HG03064 (cell line): ENCODE results near the gene ANKRD44.

Source experiments
- ATAC-seq: cut with Tn5 transposase; IDR thresholded peaks from one replicate; pipeline ENCODE4 v1.9.1; 2021; ENCODE audit warnings: low read depth; ENCODE audit not compliant: unreplicated experiment

ANKRD44 gene

GRCh38 chr2:197007716-197008628 lies 302.6 kb downstream of the ANKRD44 start:
- no peak for ATAC-seq

- no peak for ATAC-seq
These were observed 308.7 kb downstream of the ANKRD44 start for GRCh38 chr2:197001921-197002320.

- ATAC-seq, result no peak
These were observed 314.7 kb downstream of the ANKRD44 start for GRCh38 chr2:196995757-196996314.

- ATAC-seq, result no peak
These were observed 315.8 kb downstream of the ANKRD44 start for GRCh38 chr2:196994764-196995163.

GRCh38 chr2:196993617-196994016 lies 317.0 kb downstream of the ANKRD44 start:
- ATAC-seq, result no peak

GRCh38 chr2:196992466-196992865 lies 318.1 kb downstream of the ANKRD44 start:
- no peak for ATAC-seq

- no peak for ATAC-seq
These were observed 319.7 kb downstream of the ANKRD44 start for GRCh38 chr2:196990788-196991461.

- no peak for ATAC-seq
These were observed 320.5 kb downstream of the ANKRD44 start for GRCh38 chr2:196990092-196990491.

- ATAC-seq, result no peak
These were observed 321.1 kb downstream of the ANKRD44 start for GRCh38 chr2:196989496-196989895.

- ATAC-seq, result no peak
These were observed 321.9 kb downstream of the ANKRD44 start for GRCh38 chr2:196988639-196989038.

- no peak for ATAC-seq
These were observed 322.8 kb downstream of the ANKRD44 start for GRCh38 chr2:196987649-196988364.

GRCh38 chr2:196987298-196987648 lies 323.3 kb downstream of the ANKRD44 start:
- ATAC-seq, result no peak

GRCh38 chr2:196985511-196986183 lies 324.9 kb downstream of the ANKRD44 start:
- ATAC-seq, result no peak

GRCh38 chr2:196984903-196985302 lies 325.7 kb downstream of the ANKRD44 start:
- ATAC-seq, result no peak

- no peak for ATAC-seq
These were observed 326.6 kb downstream of the ANKRD44 start for GRCh38 chr2:196983934-196984333.

- ATAC-seq, result no peak
These were observed 330.1 kb downstream of the ANKRD44 start for GRCh38 chr2:196980473-196980872.

- no peak for ATAC-seq
These were observed 330.6 kb downstream of the ANKRD44 start for GRCh38 chr2:196980001-196980400.

GRCh38 chr2:196977507-196977906 lies 333.1 kb downstream of the ANKRD44 start:
- ATAC-seq, result no peak

GRCh38 chr2:196974970-196975369 lies 335.6 kb downstream of the ANKRD44 start:
- no peak for ATAC-seq

GRCh38 chr2:196971574-196972279 lies 338.9 kb downstream of the ANKRD44 start:
- no peak for ATAC-seq
